HL-60 (cell line): ENCODE data around the gene CEP97.

Experiments used
- CTCF ChIP-seq: IDR thresholded peaks from one replicate; pipeline ENCODE4 v1.5.1; 2011; ENCODE audit warnings: low read length, control low read depth, inconsistent platforms; ENCODE audit not compliant: insufficient read depth
- GABPA ChIP-seq: IDR thresholded peaks from 2 replicates; pipeline ENCODE4 v1.6.1; 2012; ENCODE audit warnings: low read depth
- POLR2AphosphoS5 ChIP-seq: IDR thresholded peaks from 2 replicates; pipeline ENCODE4 v1.6.1; 2012; ENCODE audit warnings: low read depth
- SPI1 ChIP-seq: IDR thresholded peaks from 2 replicates; pipeline ENCODE4 v1.6.1; 2012; ENCODE audit warnings: low read depth, mild to moderate bottlenecking, borderline replicate concordance

GRCh38 chr3:101813817-101814440, 89.5 kb downstream of the CEP97 start:
- TF ChIP-seq POLR2AphosphoS5 = no peak
- TF ChIP-seq CTCF = no peak
- TF ChIP-seq SPI1 = no peak
- no peak for TF ChIP-seq GABPA
